ENCODE measurements around the gene CTIF. TPM values are rescaled to one million over a fixed set of nuclear protein-coding genes. Genes with fewer than 3 reads are reported as not detected.
"Not testable (repeated sequence)": the region's sequence is repeated elsewhere in the genome, so short reads cannot be mapped to it uniquely, and the experiment has no call there.

CTIF gene
- total RNA-seq, 1 donor from 2014 or later: 26.4 TPM

DNA sequence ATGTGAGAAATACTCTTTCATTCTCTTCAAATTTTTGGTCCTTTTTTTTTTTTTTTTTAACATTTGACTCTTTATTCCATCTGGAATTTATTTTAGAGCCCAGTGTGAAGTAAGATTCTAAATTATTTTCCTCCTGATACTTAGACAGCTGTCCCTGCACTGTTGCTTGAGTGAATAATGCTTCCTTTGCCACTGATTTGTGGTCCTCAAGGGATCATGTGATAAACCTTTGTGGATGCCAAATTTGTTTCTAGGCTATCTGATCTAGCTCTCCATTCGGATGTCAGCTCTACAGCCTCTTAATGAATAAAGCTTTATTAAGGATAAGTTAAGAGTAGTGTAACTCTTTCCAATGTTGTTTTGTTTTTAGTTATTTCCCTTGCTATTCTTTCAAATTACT is 269.6 kb downstream of the CTIF start:
- TF ChIP-seq, protein P1, sequence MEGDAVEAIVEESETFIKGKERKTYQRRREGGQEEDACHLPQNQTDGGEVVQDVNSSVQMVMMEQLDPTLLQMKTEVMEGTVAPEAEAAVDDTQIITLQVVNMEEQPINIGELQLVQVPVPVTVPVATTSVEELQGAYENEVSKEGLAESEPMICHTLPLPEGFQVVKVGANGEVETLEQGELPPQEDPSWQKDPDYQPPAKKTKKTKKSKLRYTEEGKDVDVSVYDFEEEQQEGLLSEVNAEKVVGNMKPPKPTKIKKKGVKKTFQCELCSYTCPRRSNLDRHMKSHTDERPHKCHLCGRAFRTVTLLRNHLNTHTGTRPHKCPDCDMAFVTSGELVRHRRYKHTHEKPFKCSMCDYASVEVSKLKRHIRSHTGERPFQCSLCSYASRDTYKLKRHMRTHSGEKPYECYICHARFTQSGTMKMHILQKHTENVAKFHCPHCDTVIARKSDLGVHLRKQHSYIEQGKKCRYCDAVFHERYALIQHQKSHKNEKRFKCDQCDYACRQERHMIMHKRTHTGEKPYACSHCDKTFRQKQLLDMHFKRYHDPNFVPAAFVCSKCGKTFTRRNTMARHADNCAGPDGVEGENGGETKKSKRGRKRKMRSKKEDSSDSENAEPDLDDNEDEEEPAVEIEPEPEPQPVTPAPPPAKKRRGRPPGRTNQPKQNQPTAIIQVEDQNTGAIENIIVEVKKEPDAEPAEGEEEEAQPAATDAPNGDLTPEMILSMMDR (IDR thresholded peaks at IDR 0.05; ENCODE audit: unreplicated experiment): no peak
- Mint-ChIP-seq H3K4me3 (ENCODE audit: low read depth) (no peak overlapping the region), H3K4me1 (ENCODE audit: low read depth) (no peaks in the 10 kb centered on the region), H3K9me3 (ENCODE audit: low read depth) (no peaks in the 10 kb centered on the region), H3K36me3 (ENCODE audit: insufficient read depth) (no peaks in the 10 kb centered on the region), H3K27ac (no peak overlapping the region), H3K27me3 (no peaks in the 10 kb centered on the region)
- no peak for DNase-seq (ENCODE audit: low spot score, unreplicated experiment)

DNA sequence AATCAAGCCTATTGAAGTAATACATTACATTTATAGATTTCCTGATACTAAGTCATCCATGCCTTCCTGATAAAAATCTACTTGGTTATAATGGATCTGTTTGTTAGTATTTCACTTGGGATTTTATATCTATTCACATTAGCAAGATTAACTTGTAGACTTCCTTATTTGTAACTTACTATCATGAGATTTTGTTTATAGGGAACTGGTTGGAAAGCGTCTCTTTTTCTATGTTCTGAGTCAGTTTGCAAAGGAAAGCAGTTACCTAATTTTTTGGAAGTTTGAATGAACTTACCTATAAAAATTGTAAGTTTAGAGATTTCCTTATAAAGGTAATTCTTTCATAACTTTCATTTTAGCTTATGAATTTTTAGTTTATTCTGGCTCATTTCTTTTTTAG is 270.5 kb downstream of the CTIF start:
- no peaks in the 10 kb centered on the region for H3K36me3 Mint-ChIP-seq (ENCODE audit: insufficient read depth)
- no peak for DNase-seq (ENCODE audit: low spot score, unreplicated experiment)
- no peaks in the 10 kb centered on the region for H3K27me3 Mint-ChIP-seq
- TF ChIP-seq, protein P1 (IDR thresholded peaks at IDR 0.05; ENCODE audit: unreplicated experiment): no peak
- H3K4me1 Mint-ChIP-seq (ENCODE audit: low read depth): no peaks in the 10 kb centered on the region
- H3K4me3 Mint-ChIP-seq (ENCODE audit: low read depth): no peak overlapping the region
- no peaks in the 10 kb centered on the region for H3K9me3 Mint-ChIP-seq (ENCODE audit: low read depth)
- no peak overlapping the region for H3K27ac Mint-ChIP-seq

DNA sequence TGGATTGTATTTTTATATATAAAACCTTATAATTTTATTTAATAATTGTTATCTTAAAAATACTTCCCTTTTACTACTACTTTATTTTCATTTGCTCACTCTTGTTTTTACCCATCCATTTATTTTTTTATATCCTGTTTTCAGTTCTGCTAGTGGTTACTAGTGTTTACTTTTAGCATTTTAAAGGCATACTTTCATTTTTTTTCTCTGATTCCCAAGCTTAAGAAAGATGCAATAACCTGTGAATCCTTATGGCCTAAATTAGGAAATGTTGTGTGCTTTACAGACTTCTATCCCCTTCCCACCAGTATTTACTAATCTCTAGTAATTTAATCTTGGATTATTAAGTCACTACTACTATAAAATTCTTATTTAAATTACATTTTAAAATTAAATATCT is 272.0 kb downstream of the CTIF start:
- Mint-ChIP-seq H3K27me3 (no peaks in the 10 kb centered on the region), H3K9me3 (ENCODE audit: low read depth) (no peaks in the 10 kb centered on the region), H3K4me3 (ENCODE audit: low read depth) (no peak overlapping the region), H3K27ac (no peak overlapping the region), H3K36me3 (ENCODE audit: insufficient read depth) (no peaks in the 10 kb centered on the region), H3K4me1 (ENCODE audit: low read depth) (no peaks in the 10 kb centered on the region)
- TF ChIP-seq, protein P1 (IDR thresholded peaks at IDR 0.05; ENCODE audit: unreplicated experiment): no peak
- no peak for DNase-seq (ENCODE audit: low spot score, unreplicated experiment)

DNA sequence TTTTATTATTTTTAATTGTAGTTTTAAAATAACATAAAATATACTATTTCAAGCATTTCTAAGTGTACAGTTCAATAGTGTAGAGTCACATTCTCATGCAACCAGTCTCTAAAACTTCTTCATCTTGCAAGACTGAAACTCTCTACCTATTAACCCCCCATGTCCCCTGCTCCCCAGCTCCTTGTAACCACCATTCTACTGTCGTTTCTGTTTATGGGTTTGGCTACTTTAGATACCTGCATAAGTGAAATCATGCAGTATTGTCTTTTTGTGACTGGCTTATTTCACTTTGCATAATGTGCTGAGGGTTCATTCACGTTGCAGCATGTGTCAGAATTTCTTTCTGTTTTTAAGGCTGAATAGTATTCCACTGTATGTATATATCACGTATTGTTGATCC is 272.6 kb downstream of the CTIF start:
- Mint-ChIP-seq H3K27ac (no peak overlapping the region), H3K4me1 (ENCODE audit: low read depth) (no peaks in the 10 kb centered on the region), H3K4me3 (ENCODE audit: low read depth) (no peak overlapping the region), H3K27me3 (no peaks in the 10 kb centered on the region), H3K9me3 (ENCODE audit: low read depth) (no peaks in the 10 kb centered on the region), H3K36me3 (ENCODE audit: insufficient read depth) (no peaks in the 10 kb centered on the region)
- TF ChIP-seq, protein P1 (IDR thresholded peaks at IDR 0.05; ENCODE audit: unreplicated experiment): no peak
- no peak for DNase-seq (ENCODE audit: low spot score, unreplicated experiment)

DNA sequence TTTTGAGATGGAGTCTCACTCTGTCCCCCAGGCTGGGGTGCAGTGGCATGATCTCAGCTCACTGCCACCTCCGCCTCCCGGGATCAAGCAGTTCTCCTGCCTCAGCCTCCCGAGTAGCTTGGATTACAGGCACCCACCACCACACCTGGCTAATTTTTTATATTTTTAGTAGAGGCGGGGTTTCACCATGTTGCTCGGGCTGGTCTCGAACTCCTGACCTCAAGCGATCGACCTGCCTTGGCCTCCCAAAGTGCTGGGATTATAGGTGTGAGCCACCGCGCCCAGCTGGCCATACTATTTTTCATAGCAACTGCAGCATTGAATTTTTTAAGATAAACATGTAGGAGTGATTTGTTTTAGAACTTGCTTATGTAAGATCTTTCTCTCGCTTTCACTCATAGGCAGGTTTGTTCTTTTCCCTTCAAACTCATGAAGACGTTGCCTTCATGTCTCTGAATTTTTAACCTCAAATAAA is 273.2 kb downstream of the CTIF start:
- not testable (repeated sequence) for DNase-seq (ENCODE audit: low spot score, unreplicated experiment)

DNA sequence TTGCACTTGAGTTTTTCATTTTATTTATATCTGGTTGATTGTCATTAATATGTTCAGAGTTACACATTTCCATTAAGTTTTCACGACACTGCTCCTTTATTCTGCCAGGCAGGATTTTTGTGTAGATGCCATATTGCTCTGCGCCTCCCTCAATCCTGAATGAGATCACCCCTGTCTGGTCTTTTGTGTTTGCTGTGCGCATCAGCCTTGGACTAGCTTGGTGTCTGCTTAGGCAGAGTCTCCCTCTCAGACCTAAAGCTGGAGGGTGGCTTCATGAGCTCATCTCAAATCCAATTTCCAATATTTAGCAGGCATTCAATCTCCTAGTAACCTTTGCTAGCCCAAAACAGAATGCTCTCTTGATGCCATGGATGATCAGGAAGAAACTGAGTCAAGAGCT is 274.5 kb downstream of the CTIF start:
- Mint-ChIP-seq H3K9me3 (ENCODE audit: low read depth) (no peaks in the 10 kb centered on the region), H3K4me1 (ENCODE audit: low read depth) (no peaks in the 10 kb centered on the region), H3K27ac (no peak overlapping the region), H3K36me3 (ENCODE audit: insufficient read depth) (no peaks in the 10 kb centered on the region), H3K4me3 (ENCODE audit: low read depth) (no peak overlapping the region), H3K27me3 (no peaks in the 10 kb centered on the region)
- no peak for DNase-seq (ENCODE audit: low spot score, unreplicated experiment)
- TF ChIP-seq, protein P1 (IDR thresholded peaks at IDR 0.05; ENCODE audit: unreplicated experiment): no peak

More for the DNA sequence above, 273.2 kb downstream of the CTIF start:
- not testable (repeated sequence) for H3K27me3 Mint-ChIP-seq; H3K9me3 Mint-ChIP-seq (ENCODE audit: low read depth); H3K4me3 Mint-ChIP-seq (ENCODE audit: low read depth); H3K36me3 Mint-ChIP-seq (ENCODE audit: insufficient read depth); H3K4me1 Mint-ChIP-seq (ENCODE audit: low read depth); H3K27ac Mint-ChIP-seq
